Thoracic aorta (tissue), 2 donors: ENCODE results near the gene TSC22D1. TPM values are rescaled to one million over a fixed set of nuclear protein-coding genes. Genes with fewer than 3 reads are reported as not detected.

Experiments used
- ATAC-seq: fragments of 150-250 bp; one replicate; pipeline ENCODE4 v1.8.0; 2017; ENCODE audit warnings: low read depth; ENCODE audit not compliant: insufficient number of reproducible peaks, low FRiP score
- DNase-seq: peaks from one replicate; pipeline ENCODE4 v3.0.0-alpha.2; 2020; ENCODE audit warnings: low spot score
- H3K27ac ChIP-seq, 2 donors: fragments of 200-600 bp; sonication (generic); 1 replicate in 1 of 2; 2 replicates in 1 of 2; pipeline ENCODE4 v1.5.1; 2016; ENCODE audit warnings: mild to moderate bottlenecking in 2 of 2, moderate library complexity in 2 of 2
- H3K27me3 ChIP-seq: fragments of 200-600 bp; sonication (generic); replicated peaks from 2 replicates; pipeline ENCODE4 v1.6.0; 2016; ENCODE audit warnings: mild to moderate bottlenecking; ENCODE audit not compliant: insufficient read depth
- H3K36me3 ChIP-seq: fragments of 200-600 bp; sonication (generic); one replicate; pipeline ENCODE4 v1.5.1; 2016
- H3K4me1 ChIP-seq, 2 donors: fragments of 200-600 bp; sonication (generic); 1 replicate in 1 of 2; 2 replicates in 1 of 2; pipeline versions ENCODE4 v1.5.1 to v1.6.0; 2016; ENCODE audit warnings: low read depth in 2 of 2, mild to moderate bottlenecking in 1 of 2; ENCODE audit not compliant: control insufficient read depth in 1 of 2
- H3K4me3 ChIP-seq: fragments of 200-600 bp; sonication (generic); 2 replicates; pipeline ENCODE4 v1.5.1; 2016; ENCODE audit warnings: mild to moderate bottlenecking
- H3K9me3 ChIP-seq: fragments of 200-600 bp; sonication (generic); 2 replicates; pipeline ENCODE4 v1.5.1; 2016
- total RNA-seq, 2 donors: library from RNA; depleted of rRNA; stranded (reverse); fragments of >200 nt; gene quantifications; one replicate each; pipeline versions ENCODE4 v1.1.0 to v1.2.3, GENCODE V29; 2016
- TF ChIP-seq, protein P1 (sequence below): fragments of 200-600 bp; sonication (generic); IDR thresholded peaks from one replicate; pipeline ENCODE4 v1.5.1; 2019; ENCODE audit warnings: antibody characterized with exemption

The TSC22D1 gene
- total RNA-seq, 2 donors from 2014 or later = 107 to 129 TPM

DNA sequence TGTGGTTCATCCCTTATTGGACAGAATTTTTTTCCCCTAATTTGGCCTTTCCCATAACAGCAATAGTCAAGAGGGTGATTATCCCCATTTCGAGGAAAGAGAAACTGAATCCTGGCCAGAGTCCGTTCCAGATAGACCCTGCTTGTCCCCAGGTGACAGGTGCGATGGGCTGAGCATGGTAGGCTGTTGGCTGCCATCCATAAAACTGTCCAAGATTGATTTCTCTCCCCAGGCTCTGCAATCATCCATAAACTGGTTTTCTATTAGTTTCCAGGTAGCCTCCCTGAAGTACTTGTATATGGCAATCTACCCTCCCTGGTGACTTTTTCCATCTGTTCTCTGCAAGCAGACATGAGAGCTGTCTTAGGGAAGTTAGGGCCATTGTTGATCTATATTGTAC, 177.1 kb downstream of the TSC22D1 start:
- no peak for DNase-seq
- H3K4me3 ChIP-seq = no peak overlapping the region
- H3K9me3 ChIP-seq = no peaks in the 10 kb centered on the region
- TF ChIP-seq, protein P1, sequence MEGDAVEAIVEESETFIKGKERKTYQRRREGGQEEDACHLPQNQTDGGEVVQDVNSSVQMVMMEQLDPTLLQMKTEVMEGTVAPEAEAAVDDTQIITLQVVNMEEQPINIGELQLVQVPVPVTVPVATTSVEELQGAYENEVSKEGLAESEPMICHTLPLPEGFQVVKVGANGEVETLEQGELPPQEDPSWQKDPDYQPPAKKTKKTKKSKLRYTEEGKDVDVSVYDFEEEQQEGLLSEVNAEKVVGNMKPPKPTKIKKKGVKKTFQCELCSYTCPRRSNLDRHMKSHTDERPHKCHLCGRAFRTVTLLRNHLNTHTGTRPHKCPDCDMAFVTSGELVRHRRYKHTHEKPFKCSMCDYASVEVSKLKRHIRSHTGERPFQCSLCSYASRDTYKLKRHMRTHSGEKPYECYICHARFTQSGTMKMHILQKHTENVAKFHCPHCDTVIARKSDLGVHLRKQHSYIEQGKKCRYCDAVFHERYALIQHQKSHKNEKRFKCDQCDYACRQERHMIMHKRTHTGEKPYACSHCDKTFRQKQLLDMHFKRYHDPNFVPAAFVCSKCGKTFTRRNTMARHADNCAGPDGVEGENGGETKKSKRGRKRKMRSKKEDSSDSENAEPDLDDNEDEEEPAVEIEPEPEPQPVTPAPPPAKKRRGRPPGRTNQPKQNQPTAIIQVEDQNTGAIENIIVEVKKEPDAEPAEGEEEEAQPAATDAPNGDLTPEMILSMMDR = no peak
- no peaks in the 10 kb centered on the region for H3K27me3 ChIP-seq
- no peak overlapping the region for H3K27ac ChIP-seq
- peaks cover 0 to 8% of the 10 kb centered on the region in 2 donors for H3K4me1 ChIP-seq
- H3K36me3 ChIP-seq = no peaks in the 10 kb centered on the region
- no peak for ATAC-seq

DNA sequence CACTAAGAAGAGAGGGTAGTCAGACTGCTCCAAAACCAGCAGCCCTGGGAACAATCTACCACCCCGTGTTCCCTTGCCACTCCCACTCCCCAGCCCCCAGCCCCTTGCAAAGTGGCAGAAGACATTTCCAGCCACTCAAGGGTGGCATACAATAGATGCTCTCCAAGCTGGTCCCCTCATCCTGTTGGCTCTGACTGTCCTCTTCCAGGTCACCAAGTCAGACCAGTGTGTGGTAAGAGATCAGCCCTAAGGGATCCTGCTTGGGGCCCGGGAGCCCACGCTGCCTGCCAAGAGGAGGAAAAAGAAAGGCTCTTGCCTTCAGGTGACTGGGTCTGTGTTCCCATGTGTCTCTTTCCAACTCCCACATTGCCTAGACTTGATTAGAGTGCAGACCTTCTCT, 177.5 kb downstream of the TSC22D1 start:
- H3K27me3 ChIP-seq = no peaks in the 10 kb centered on the region
- no peak for ATAC-seq
- H3K9me3 ChIP-seq = no peaks in the 10 kb centered on the region
- H3K4me3 ChIP-seq = no peak overlapping the region
- H3K4me1 ChIP-seq = peaks cover 0 to 5% of the 10 kb centered on the region in 2 donors
- no peak for DNase-seq
- TF ChIP-seq, protein P1 = no peak
- no peaks in the 10 kb centered on the region for H3K36me3 ChIP-seq
- no peak overlapping the region for H3K27ac ChIP-seq

DNA sequence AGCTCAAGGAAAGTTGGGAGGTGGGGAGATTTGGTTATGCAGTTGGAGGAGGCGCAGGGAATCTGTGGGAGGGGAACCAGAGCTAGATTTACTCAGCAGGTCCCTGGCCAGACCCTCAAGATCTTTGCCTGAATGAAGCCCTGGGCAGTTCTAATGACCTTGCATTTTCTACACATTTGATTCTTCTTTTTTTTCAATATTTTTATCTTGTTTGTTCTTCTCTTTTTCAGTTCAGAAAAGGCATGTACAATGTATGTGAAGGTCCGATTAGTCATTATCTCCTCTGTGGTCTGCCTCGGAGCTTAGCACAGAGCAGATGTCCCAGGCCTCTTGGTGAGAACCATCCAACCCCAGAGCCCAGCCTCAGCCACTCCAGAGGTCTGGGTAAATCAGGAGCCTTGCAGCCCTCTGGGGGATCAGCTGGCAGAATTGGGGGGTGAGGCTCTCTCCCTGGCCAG, 178.3 kb downstream of the TSC22D1 start:
- H3K27me3 ChIP-seq = no peaks in the 10 kb centered on the region
- DNase-seq (no peak), ATAC-seq (no peak)
- TF ChIP-seq, protein P1 = no peak
- no peak overlapping the region for H3K27ac ChIP-seq
- H3K36me3 ChIP-seq = no peaks in the 10 kb centered on the region
- H3K4me3 ChIP-seq = no peak overlapping the region
- no peaks in the 10 kb centered on the region for H3K9me3 ChIP-seq
- H3K4me1 ChIP-seq = no peaks in the 10 kb centered on the region

DNA sequence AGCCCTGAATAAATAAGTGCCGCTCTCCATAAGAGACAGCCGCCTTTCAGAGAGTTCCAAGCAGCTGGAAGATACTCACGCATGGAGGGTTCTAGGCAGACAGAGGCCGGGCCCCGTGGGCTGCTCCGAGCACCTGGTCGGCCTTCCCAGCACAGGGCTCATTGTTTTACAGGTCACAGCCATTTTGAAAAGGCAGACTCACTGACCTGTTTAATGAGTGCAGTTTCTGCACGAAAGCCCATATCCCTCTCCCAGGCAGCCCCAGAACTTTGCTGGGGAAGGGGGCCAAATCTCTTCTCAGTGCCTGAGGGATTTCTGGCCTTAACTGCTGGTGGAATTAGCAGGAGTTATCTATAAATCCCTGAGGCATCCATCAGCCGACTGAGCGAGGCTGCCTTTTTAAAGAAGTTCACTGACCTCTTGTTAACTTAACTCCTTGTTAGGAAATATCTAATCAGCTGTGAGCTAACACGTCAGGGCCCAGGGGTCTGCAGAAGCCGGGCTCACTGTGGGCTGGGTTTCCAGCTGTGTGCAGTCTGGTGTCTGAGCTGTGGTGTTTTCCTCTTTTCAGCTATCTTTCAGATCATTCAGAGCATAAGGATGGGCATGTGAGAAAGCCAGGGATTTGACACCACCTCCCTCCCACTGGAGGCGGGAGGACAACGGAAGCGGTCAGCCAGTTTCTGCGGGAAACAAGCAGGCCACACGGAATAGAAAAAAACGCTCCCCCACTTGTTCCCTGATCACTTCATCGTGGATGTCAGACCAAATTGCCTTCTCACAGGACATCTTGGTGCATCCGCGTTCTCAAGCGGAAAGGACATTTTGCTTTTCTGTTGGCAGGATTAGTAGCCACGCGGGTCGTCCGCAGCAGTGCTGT, 179.2 kb downstream of the TSC22D1 start:
- DNase-seq = no peak
- Histone ChIP-seq H3K4me1 (no peaks in the 10 kb centered on the region), H3K27me3 (no peaks in the 10 kb centered on the region), H3K9me3 (no peaks in the 10 kb centered on the region), H3K4me3 (no peak overlapping the region), H3K27ac (no peak overlapping the region), H3K36me3 (no peaks in the 10 kb centered on the region)
- TF ChIP-seq, protein P1 = no peak
- no peak for ATAC-seq

DNA sequence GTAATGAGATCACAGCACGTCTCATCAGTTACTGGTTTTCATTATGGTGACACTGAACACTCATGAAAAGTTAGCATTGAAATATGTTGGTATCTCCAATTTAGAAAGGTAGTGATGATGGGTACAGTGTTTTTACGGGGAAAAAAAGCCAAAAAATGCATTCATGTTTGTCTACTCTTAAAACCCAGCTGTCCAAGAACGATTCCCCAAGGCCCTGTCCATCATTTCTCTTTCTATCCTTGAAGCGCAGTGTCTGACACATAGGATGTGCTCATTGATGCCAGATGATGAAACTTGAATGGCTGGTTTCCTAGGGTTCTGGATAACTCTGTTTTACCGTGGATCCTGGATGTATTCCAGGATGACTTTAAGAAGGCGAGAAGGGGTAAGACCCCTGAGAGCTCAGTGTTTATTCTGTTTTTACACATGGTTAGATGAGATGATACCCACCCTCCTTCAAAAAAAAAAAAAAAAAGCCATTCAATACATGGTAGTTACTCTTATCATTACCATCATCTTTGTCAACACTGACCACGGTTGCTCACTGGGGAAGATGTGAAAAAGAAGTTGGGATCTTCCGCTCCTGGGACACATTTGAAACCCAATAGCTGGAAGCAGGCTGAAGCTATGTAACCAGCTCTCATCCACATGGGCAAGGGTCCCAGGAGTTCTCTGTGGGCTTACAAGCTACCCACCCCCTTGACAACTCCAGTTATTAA, 180.0 kb downstream of the TSC22D1 start:
- Histone ChIP-seq H3K4me1 (no peaks in the 10 kb centered on the region), H3K27ac (no peak overlapping the region), H3K4me3 (no peak overlapping the region), H3K36me3 (no peaks in the 10 kb centered on the region), H3K9me3 (no peaks in the 10 kb centered on the region), H3K27me3 (no peaks in the 10 kb centered on the region)
- DNase-seq (no peak), ATAC-seq (no peak)
- TF ChIP-seq, protein P1 = no peak
